ENCODE measurements around the gene PIBF1. TPM values are rescaled to one million over a fixed set of nuclear protein-coding genes. Genes with fewer than 3 reads are reported as not detected.
"Not testable (repeated sequence)": the region's sequence is repeated elsewhere in the genome, so short reads cannot be mapped to it uniquely, and the experiment has no call there.

PIBF1 gene
- total RNA-seq, 1 experiment from 2014 or later: 12.9 TPM

DNA sequence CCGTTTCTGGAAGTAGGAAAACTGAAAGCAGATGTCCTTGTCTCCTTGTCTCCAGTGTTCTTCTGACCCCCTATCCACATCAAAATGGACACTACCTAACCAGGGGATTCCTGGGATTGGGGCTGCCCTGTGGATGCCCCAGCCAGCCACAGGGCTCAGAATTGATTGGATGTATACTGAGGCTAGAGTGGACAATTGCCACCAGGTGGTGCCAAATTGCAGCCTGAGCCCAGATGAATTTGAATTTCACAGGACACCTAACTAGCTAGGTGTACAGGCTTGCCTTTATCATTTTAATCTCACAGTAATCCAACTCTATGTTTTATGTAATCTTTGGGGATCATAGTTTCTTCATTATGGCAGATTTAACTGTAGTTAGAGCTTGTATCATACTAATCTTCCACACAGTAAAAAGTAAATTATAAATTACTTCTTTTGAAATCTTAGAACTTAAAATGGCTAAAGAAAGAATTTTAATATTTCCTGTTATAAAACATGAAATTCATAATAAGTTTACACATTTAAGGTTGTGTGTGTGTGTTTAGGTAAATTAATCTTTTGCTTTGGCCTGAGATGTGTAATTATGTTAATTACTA, 58.0 kb downstream of the PIBF1 start (continued):
- TF ChIP-seq ZNF317 (CRISPR knock-in tag; IDR thresholded peaks at IDR 0.05; ENCODE audit: borderline replicate concordance, low read depth) (no peak), STAT6 (CRISPR knock-in tag; conservative IDR thresholded peaks at IDR 0.05; ENCODE audit: low read depth) (no peak), ZNF671 (CRISPR knock-in tag; IDR thresholded peaks at IDR 0.05) (no peak), ZNF416 (CRISPR knock-in tag; IDR thresholded peaks at IDR 0.05) (no peak), SMAD4 (CRISPR knock-in tag; IDR thresholded peaks at IDR 0.05) (no peak)
- TF ChIP-seq, protein P1, sequence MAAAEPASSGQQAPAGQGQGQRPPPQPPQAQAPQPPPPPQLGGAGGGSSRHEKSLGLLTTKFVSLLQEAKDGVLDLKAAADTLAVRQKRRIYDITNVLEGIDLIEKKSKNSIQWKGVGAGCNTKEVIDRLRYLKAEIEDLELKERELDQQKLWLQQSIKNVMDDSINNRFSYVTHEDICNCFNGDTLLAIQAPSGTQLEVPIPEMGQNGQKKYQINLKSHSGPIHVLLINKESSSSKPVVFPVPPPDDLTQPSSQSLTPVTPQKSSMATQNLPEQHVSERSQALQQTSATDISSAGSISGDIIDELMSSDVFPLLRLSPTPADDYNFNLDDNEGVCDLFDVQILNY (CRISPR knock-in tag; IDR thresholded peaks at IDR 0.05): no peak

DNA sequence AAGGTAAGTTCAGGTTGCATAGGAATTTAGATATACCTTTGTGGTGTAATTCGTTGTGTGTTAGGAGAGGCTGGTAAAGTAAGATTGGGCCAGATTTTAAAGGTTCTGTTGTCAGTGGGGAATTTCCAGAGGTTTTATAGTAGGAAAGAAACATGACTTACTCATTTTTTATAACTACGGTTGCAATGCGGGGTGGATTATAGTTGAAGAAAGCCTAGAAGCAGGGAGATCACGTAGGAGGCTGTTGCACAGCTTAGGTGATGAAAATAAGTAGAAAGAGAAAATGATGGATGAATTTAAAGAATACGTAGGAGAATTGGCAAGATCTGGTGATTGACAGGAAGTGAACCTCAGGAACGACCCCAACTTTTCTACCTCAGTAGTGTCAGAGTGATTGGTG, 61.1 kb downstream of the PIBF1 start:
- Mint-ChIP-seq H3K4me3 (no peak overlapping the region), H3K27ac (no peak overlapping the region), H3K9me3 (peaks cover 4% of the 10 kb centered on the region), H3K27me3 (ENCODE audit: low read depth) (no peaks in the 10 kb centered on the region), H3K36me3 (peaks cover 21% of the 10 kb centered on the region), H3K4me1 (peaks cover 2% of the 10 kb centered on the region; the same call in 1 of the 2 replicates)
- DNase-seq (ENCODE audit: low spot score) (no peak), ATAC-seq (no peak)
- CTCF ChIA-PET: interaction anchor here (0.6 kb wide), 1 partner anchor 558 kb away, joined by 3 read pairs; no protein-coding TSS in a partner anchor
- POLR2A ChIA-PET: no interaction called here
- no peak for TF ChIP-seq NFYB (CRISPR knock-in tag; conservative IDR thresholded peaks at IDR 0.05; ENCODE audit: low read depth)
- no peak for TF ChIP-seq ZBTB43 (CRISPR knock-in tag; IDR thresholded peaks at IDR 0.05)
- TF ChIP-seq E2F4 (CRISPR knock-in tag; IDR thresholded peaks at IDR 0.05; ENCODE audit: borderline replicate concordance, low read depth): no peak
- no peak for TF ChIP-seq SMAD3 (CRISPR knock-in tag; IDR thresholded peaks at IDR 0.05; ENCODE audit: borderline replicate concordance)

- CTCF ChIA-PET; H3K4me3 Mint-ChIP-seq; H3K27me3 Mint-ChIP-seq (ENCODE audit: low read depth); H3K9me3 Mint-ChIP-seq; H3K4me1 Mint-ChIP-seq; POLR2A ChIA-PET; DNase-seq (ENCODE audit: low spot score); ATAC-seq: not testable (repeated sequence)
- Mint-ChIP-seq H3K27ac (0 out of 2 replicates have a peak overlapping the region, but pooled peaks have one; percentile 36), H3K36me3 (peaks cover 22% of the 10 kb centered on the region)
Observed at GRCh38 chr13:72845148-72845547, 63.2 kb downstream of the PIBF1 start.

- ATAC-seq (no peak), DNase-seq (ENCODE audit: low spot score) (no peak)
- 0 out of 2 replicates have a peak, but pooled peaks cover 6% of the 10 kb centered on the region for H3K4me1 Mint-ChIP-seq
- POLR2A ChIA-PET: no interaction called here
- no peak overlapping the region for H3K27ac Mint-ChIP-seq
- no peaks in the 10 kb centered on the region for H3K27me3 Mint-ChIP-seq (ENCODE audit: low read depth)
- H3K9me3 Mint-ChIP-seq: peaks cover 4% of the 10 kb centered on the region
- CTCF ChIA-PET: interaction anchor here (1.4 kb wide), 1 partner anchor 9 kb away, joined by 3 read pairs; no protein-coding TSS in a partner anchor
- peaks cover 18% of the 10 kb centered on the region for H3K36me3 Mint-ChIP-seq
- H3K4me3 Mint-ChIP-seq: no peak overlapping the region
- no peak for TF ChIP-seq ESRRA (CRISPR knock-in tag; IDR thresholded peaks at IDR 0.05; ENCODE audit: borderline replicate concordance)
- TF ChIP-seq, protein P2, sequence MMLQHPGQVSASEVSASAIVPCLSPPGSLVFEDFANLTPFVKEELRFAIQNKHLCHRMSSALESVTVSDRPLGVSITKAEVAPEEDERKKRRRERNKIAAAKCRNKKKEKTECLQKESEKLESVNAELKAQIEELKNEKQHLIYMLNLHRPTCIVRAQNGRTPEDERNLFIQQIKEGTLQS (CRISPR knock-in tag; conservative IDR thresholded peaks at IDR 0.05): no peak
- TF ChIP-seq ATF2 (CRISPR knock-in tag; IDR thresholded peaks at IDR 0.05; ENCODE audit: borderline replicate concordance, low read depth): no peak
- no peak for TF ChIP-seq ZNF512 (CRISPR knock-in tag; IDR thresholded peaks at IDR 0.05; ENCODE audit: borderline replicate concordance)
- TF ChIP-seq, protein P3, sequence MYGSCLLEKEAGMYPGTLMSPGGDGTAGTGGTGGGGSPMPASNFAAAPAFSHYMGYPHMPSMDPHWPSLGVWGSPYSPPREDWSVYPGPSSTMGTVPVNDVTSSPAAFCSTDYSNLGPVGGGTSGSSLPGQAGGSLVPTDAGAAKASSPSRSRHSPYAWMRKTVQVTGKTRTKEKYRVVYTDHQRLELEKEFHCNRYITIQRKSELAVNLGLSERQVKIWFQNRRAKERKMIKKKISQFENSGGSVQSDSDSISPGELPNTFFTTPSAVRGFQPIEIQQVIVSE (CRISPR knock-in tag; IDR thresholded peaks at IDR 0.05; ENCODE audit: borderline replicate concordance): no peak
- TF ChIP-seq HMGA2 (CRISPR knock-in tag; IDR thresholded peaks at IDR 0.05): no peak
- no peak for TF ChIP-seq MLX (CRISPR knock-in tag; IDR thresholded peaks at IDR 0.05)
Observed at GRCh38 chr13:72849571-72849970, 67.6 kb downstream of the PIBF1 start.

Data from WTC11 (cell line).